DND-41 (cell line): Measurements from ENCODE around the gene RTN4RL1.

Source experiments
- CTCF ChIP-seq: IDR thresholded peaks from 2 replicates; pipeline ENCODE4 v1.5.1; 2012; ENCODE audit warnings: borderline replicate concordance, low read length, moderate library complexity, mild to moderate bottlenecking; ENCODE audit not compliant: poor library complexity, severe bottlenecking; ENCODE audit errors: extremely low read depth
- EZH2 ChIP-seq: IDR thresholded peaks from 3 replicates; pipeline ENCODE4 v1.6.1; 2012; ENCODE audit warnings: borderline replicate concordance, low read depth, mild to moderate bottlenecking, moderate library complexity, low read length, inconsistent platforms; ENCODE audit not compliant: severe bottlenecking

- TF ChIP-seq CTCF (no peak), EZH2 (no peak)
Measured at GRCh38 chr17:2034157-2034556, 9.0 kb upstream of the RTN4RL1 start.
